ENCODE measurements around the gene ERMARD.

GRCh38 chr6:169755162-169755561, 3.7 kb downstream of the ERMARD start:
- TF ChIP-seq, protein P1, sequence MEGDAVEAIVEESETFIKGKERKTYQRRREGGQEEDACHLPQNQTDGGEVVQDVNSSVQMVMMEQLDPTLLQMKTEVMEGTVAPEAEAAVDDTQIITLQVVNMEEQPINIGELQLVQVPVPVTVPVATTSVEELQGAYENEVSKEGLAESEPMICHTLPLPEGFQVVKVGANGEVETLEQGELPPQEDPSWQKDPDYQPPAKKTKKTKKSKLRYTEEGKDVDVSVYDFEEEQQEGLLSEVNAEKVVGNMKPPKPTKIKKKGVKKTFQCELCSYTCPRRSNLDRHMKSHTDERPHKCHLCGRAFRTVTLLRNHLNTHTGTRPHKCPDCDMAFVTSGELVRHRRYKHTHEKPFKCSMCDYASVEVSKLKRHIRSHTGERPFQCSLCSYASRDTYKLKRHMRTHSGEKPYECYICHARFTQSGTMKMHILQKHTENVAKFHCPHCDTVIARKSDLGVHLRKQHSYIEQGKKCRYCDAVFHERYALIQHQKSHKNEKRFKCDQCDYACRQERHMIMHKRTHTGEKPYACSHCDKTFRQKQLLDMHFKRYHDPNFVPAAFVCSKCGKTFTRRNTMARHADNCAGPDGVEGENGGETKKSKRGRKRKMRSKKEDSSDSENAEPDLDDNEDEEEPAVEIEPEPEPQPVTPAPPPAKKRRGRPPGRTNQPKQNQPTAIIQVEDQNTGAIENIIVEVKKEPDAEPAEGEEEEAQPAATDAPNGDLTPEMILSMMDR (IDR thresholded peaks at IDR 0.05): no peak
- TF ChIP-seq POLR2A (IDR thresholded peaks at IDR 0.05): no peak
